Peyer's patch (tissue), 4 donors: ENCODE results near the gene SUSD1. TPM values are rescaled to one million over a fixed set of nuclear protein-coding genes. Genes with fewer than 3 reads are reported as not detected.

Experiments
- DNase-seq, 3 donors: peaks; one replicate each; pipeline ENCODE4 v3.0.0-alpha.2; 2017 to 2019
- H3K27ac ChIP-seq, 4 donors: fragments of 200-600 bp; sonication (generic); one replicate each; pipeline ENCODE4 v1.5.1; 2016 to 2019
- H3K27me3 ChIP-seq, 2 donors: fragments of 200-600 bp; sonication (generic); one replicate each; pipeline ENCODE4 v1.5.1; 2019
- H3K36me3 ChIP-seq, 3 donors: fragments of 200-600 bp; sonication (generic); one replicate each; pipeline ENCODE4 v1.5.1; 2016 to 2019
- H3K4me1 ChIP-seq, 4 donors: fragments of 200-600 bp; sonication (generic); one replicate each; pipeline ENCODE4 v1.5.1; 2016 to 2019
- H3K4me3 ChIP-seq, 4 donors: fragments of 200-600 bp; sonication (generic); 1 replicate in 3 of 4; 2 replicates in 1 of 4; pipeline ENCODE4 v1.5.1; 2016 to 2019; ENCODE audit warnings: mild to moderate bottlenecking in 1 of 4
- H3K9me3 ChIP-seq, 4 donors: fragments of 200-600 bp; sonication (generic); one replicate each; pipeline ENCODE4 v1.5.1; 2016 to 2019; ENCODE audit warnings: mild to moderate bottlenecking in 1 of 4
- CTCF ChIP-seq, 6 experiments: fragments of 450-650 bp in 4 of 6; fragments of 200-600 bp in 2 of 6; sonication (generic) in 1 of 6; IDR thresholded peaks; one replicate each; pipeline ENCODE4 v1.5.1; 2017 to 2019; ENCODE audit warnings: antibody characterized with exemption in 6 of 6, mild to moderate bottlenecking in 3 of 6, moderate library complexity in 1 of 6
- POLR2A ChIP-seq, 2 donors: fragments of 450-650 bp; IDR thresholded peaks; one replicate each; pipeline ENCODE4 v1.5.1; 2017; ENCODE audit warnings: antibody characterized with exemption in 2 of 2, mild to moderate bottlenecking in 2 of 2, moderate library complexity in 2 of 2
- total RNA-seq, 4 donors: library from RNA; depleted of rRNA; stranded (reverse); fragments of >200 nt; gene quantifications; one replicate each; pipeline ENCODE4 v1.1.0, GENCODE V29; 2016

Gene SUSD1
- total RNA-seq, 4 donors from 2014 or later: 10.6 to 28.9 (median 21.3) TPM

GRCh38 chr9:112044881-112045280, 130.2 kb downstream of the SUSD1 start:
- TF ChIP-seq CTCF (IDR thresholded peaks at IDR 0.05): no peak
- no peak for TF ChIP-seq POLR2A (IDR thresholded peaks at IDR 0.05)
- Histone ChIP-seq H3K36me3 (no peaks in the 10 kb centered on the region), H3K27ac (no peak overlapping the region), H3K4me3 (no peak overlapping the region), H3K27me3 (no peaks in the 10 kb centered on the region), H3K9me3 (no peaks in the 10 kb centered on the region), H3K4me1 (peaks cover 0 to 15% (median 1%) of the 10 kb centered on the region in 4 donors)
- no peak for DNase-seq

DNA sequence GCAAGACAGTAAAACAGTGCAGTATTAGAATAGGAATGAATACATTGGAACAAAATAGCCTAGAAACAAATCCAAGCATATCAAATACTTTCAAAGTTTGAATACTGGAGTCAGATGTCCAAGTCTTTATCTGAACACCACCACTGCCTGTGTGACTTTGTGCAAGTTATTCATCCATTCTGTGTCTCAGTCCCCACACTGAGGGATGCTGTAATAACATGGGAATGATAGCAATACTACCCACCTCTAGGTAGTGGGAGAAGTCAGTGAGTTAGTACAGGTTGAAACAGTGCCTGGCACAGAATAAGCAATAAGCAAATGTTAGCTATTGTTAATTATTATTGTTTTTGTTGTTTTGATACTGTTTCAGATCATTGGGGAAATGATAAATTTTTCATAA, 130.9 kb downstream of the SUSD1 start:
- no peak overlapping the region for H3K27ac ChIP-seq
- TF ChIP-seq CTCF (IDR thresholded peaks at IDR 0.05) (no peak), POLR2A (IDR thresholded peaks at IDR 0.05) (no peak)
- H3K4me3 ChIP-seq: no peak overlapping the region
- H3K36me3 ChIP-seq: no peaks in the 10 kb centered on the region
- no peak for DNase-seq
- no peaks in the 10 kb centered on the region for H3K27me3 ChIP-seq
- no peaks in the 10 kb centered on the region for H3K9me3 ChIP-seq
- peaks cover 0 to 8% (median 1%) of the 10 kb centered on the region in 4 donors for H3K4me1 ChIP-seq

DNA sequence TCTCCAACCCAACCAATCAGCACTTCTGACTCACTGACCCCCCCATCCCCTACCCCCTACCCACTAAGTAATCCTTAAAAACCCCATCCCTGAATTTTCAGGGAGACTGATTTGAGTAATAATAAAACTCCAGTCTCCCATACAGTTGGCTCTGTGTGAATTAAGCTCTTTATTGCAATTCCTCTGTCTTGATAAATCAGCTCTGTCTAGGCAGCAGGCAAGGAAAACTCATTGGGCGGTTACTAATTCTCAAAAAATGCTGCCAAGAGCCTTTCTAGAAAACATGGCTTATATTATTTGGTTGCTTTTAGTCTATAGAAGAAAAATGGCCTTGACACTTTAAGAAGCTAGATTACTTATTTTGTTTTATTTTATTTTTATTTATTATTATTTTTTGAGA, 131.7 kb downstream of the SUSD1 start:
- Histone ChIP-seq H3K9me3 (no peaks in the 10 kb centered on the region), H3K36me3 (no peaks in the 10 kb centered on the region), H3K27ac (no peak overlapping the region), H3K4me1 (peaks cover 0 to under 1% (median 0%) of the 10 kb centered on the region in 4 donors), H3K27me3 (no peaks in the 10 kb centered on the region), H3K4me3 (no peak overlapping the region)
- TF ChIP-seq POLR2A (IDR thresholded peaks at IDR 0.05) (no peak), CTCF (IDR thresholded peaks at IDR 0.05) (no peak)
- DNase-seq: no peak

DNA sequence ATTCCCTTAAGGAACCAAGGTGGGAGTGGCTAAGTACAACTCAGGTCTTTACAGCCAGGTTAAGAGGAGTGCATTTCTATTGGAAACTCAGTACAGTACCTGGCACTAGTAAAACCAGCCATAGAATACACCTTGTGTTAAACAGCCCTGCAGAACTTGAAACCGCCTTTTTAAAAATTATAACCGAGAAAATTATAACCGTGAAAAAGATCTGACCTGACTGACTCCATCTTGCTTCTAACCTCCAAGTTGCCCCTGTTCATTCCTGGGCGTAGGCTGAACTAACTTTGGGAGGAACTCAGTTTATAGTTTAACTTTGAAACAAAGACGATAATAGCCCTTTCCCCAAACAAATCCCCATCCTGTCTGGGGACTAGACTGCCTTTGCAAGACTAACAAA, 132.3 kb downstream of the SUSD1 start:
- DNase-seq: no peak
- Histone ChIP-seq H3K27me3 (no peaks in the 10 kb centered on the region), H3K9me3 (no peaks in the 10 kb centered on the region), H3K4me1 (no peaks in the 10 kb centered on the region), H3K4me3 (no peak overlapping the region), H3K36me3 (no peaks in the 10 kb centered on the region), H3K27ac (no peak overlapping the region)
- TF ChIP-seq POLR2A (IDR thresholded peaks at IDR 0.05) (no peak), CTCF (IDR thresholded peaks at IDR 0.05) (no peak)

GRCh38 chr9:112042244-112042638, 132.9 kb downstream of the SUSD1 start:
- no peak for TF ChIP-seq CTCF (IDR thresholded peaks at IDR 0.05)
- no peak for TF ChIP-seq POLR2A (IDR thresholded peaks at IDR 0.05)

More at GRCh38 chr9:112042244-112042638, 132.9 kb downstream of the SUSD1 start:
- DNase-seq: no peak
- H3K27ac ChIP-seq: no peak overlapping the region
- no peaks in the 10 kb centered on the region for H3K4me1 ChIP-seq
- H3K36me3 ChIP-seq: no peaks in the 10 kb centered on the region
- H3K27me3 ChIP-seq: no peaks in the 10 kb centered on the region
- H3K9me3 ChIP-seq: no peaks in the 10 kb centered on the region
- no peak overlapping the region for H3K4me3 ChIP-seq
